Measurements from ENCODE around the gene ZNF236.

DNA sequence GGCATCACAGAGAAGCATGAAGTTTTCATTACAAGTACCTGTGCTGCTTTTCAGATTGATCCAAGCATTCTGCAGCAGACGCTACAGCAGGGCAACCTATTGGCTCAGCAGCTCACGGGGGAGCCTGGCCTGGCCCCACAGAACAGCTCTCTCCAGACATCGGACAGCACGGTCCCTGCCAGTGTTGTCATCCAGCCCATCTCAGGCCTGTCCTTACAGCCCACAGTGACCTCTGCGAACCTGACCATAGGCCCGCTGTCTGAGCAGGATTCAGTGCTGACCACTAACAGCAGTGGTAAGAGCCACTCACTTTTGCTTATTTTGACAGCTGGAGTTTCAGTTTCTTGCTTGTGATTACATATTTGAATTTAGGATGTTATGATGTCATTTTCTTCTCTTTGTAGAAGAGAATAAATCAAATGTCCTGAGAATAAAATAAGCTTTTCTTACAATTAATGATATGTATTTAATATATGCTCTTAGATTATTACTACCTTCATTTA, 104.9 kb downstream of the ZNF236 start:
- no peak for TF ChIP-seq CTCF (IDR thresholded peaks at IDR 0.05)
- no peak for TF ChIP-seq ZFX (IDR thresholded peaks at IDR 0.05; ENCODE audit: borderline replicate concordance)

Data from 22Rv1 (cell line).